GM18951 (cell line): ENCODE data around the gene ADAMTSL1.

Experiments used
- POLR2A ChIP-seq: IDR thresholded peaks from 4 replicates; pipeline ENCODE4 v1.6.1; 2011; ENCODE audit warnings: mild to moderate bottlenecking; ENCODE audit not compliant: insufficient read length, insufficient read depth; ENCODE audit errors: extremely low read depth
- in situ Hi-C: fragments of 300-500 bp; cut with MboI; formaldehyde crosslinking; loops from one replicate; pipeline ENCODE4 v1.12.0; 2022; ENCODE audit warnings: low sequenced_read_pairs, mixed read lengths, inconsistent platforms; ENCODE audit not compliant: unreplicated experiment

The ADAMTSL1 gene

DNA sequence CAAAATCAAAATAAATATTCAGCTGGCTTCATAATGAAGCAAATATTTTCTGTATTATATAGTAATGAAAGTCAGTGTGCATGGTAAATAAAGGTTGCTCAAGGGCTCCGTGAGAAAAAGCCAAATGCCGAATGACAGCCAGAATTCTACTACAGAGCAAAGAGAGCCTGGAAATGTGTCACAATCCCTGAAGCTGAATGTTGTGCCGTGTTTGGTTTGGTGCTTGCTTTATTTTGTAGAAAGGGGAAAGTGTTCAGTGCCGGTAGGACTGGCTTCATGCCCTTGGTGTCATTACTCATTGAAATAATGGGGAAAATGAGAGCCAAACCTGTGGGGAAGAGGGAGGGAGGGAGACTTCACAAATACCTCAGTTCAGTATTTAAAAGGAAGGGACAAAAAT lies 26.8 kb upstream of the ADAMTSL1 start:
- in situ Hi-C loops = no loop called here

DNA sequence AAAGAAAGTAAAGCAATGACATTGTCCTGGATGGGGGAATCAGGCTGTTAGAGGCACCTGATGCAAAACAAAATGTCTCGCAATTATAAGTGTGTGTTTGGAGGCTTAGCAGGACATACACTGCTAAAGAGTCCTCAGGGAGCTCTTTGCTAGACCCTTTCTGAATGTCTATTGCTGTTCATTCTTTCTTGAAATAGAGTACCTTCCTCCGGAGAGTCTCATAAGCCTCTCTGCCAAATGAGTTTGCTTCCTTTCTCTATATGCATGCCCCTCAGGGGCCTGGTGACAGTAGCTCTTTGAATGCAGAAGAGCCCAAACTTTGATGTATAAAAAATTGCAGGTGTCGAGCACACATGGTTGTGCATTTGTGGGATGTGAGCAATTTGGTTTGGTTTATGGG lies 26.4 kb upstream of the ADAMTSL1 start:
- in situ Hi-C loops = no loop called here
- TF ChIP-seq POLR2A = no peak

More for the DNA sequence above, 26.8 kb upstream of the ADAMTSL1 start:
- TF ChIP-seq POLR2A = no peak

DNA sequence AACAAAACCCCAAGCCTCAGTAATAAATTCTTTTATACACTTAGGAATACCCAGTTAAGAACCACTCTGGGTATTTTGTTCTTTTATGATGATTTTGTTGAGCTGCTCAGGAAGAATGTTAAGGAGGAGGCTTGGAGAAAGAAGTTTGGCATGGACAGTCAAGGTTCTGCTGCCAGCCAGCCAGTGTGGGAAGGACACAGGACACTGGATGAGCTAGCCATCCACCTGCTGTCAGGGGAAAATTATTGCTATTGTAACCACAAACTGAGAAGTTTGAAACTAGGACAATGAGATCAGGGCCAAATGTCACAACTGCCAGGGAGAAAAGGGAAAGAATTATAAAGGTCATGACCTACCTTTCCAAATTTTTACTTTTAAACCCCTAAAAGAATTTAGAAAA lies 25.9 kb upstream of the ADAMTSL1 start:
- in situ Hi-C loops = no loop called here
- no peak for TF ChIP-seq POLR2A

DNA sequence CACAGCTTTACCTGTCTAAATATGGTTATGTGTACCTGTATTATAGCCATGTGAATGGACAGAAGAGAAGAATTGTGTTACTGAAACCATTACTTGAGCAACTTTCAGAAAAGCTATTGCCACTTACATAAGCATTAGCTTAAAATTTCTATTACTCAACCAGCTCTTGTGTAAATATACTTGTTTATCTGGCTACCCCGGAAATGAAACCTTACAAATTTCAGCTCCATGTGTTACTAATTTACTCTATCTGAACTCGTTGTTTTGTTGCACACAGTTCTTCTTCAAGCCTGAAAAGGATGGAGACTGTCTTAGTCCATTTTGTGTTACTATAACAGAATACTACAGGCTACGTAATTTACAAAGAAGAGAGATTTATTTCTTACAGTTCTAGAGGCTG lies 22.5 kb upstream of the ADAMTSL1 start:
- in situ Hi-C loops = no loop called here
- TF ChIP-seq POLR2A = no peak

DNA sequence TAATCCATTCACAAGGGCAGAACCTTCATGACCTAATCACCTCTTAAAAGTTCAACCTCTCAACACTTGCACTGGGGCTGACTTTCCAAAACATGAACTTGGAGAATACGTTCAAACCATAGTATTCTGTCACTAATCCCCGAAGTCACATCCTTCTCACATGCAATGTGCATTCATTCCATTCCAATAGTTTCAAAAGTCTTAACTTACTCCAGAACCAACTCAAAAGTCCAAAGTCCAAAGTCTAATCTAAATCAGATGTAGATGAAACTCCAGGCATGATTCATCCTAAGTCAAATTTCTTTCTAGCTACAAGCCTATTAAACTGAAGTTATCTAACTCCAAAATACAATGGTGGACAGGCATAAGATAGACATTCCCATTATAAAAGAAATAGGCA lies 21.7 kb upstream of the ADAMTSL1 start:
- in situ Hi-C loops = no loop called here
- no peak for TF ChIP-seq POLR2A

DNA sequence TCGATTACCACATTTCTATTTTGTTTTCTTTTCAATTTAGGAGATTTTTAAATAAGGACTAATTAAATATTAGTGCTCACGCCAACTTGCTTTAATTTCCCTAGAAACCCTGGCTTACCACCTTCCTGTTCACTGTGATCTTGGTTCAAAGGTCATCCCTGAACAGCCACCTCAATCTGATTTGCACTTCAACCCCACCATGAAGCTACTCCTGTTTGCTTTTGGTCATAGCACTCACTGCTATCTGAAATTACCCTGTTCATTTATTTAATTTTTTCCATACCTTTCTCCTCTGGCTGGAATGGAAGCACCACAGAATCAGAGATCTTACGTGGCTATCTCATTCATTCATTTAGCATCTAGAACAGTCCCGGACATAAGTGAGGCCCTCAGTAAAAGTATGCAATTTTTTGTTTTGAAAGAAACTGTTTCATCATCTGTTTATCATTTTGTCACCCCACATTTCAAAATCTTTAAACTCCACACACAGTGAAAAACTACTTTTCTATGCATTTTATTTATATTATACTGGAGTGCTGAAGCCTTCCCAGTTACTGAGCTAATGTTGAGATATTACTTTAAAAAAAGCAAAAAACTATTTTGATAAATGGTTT lies 17.2 kb upstream of the ADAMTSL1 start:
- in situ Hi-C loops = no loop called here

DNA sequence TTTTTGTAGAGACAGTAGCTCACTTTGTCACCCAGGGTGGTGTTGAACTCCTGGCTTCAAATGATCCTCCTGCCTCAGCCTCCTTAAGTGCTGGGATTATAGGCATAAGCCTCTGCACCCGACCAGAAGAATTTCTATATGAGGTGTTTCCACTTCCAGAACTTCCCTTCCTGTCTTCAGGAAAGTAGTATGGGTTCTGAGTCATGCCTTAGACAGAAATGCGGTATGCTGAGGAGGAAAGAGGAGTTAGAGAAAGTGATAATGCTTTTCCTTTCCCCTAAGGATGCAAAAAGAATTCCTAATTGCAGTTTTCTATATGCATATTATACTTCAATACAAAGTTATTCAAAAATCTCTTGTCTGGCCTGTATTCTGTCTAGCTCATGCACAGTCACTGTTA lies 16.4 kb upstream of the ADAMTSL1 start:
- in situ Hi-C loops = no loop called here

More for the DNA sequence above, 17.2 kb upstream of the ADAMTSL1 start:
- TF ChIP-seq POLR2A = no peak

DNA sequence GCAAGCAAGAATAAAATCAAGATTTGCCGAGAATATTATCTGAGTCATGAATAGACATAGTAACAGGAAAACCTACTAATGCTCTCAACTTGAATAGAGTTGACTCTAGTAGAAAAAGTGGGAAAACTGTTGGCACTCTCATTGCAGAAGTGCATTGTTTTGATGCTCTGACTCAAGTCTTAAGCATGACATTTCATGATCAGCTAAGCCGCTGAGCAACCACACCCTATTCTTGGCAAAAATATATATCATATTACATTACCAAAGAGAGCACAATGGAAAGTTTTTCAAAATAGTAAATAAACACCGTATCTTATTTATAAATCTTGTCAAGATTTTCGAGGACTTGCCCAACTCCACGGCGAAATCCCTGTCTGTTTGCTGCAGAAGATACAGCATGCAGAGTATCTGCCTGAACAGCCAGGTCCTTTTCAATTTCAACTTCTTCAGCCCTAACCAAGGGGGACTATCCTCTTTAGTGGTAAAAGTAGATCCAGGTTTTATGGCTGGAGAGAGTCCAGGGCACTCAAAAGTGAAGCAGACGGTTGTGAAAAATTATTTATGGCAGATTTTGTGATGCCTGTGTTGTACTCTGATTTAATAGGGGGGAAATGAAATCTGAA lies 13.9 kb upstream of the ADAMTSL1 start:
- no peak for TF ChIP-seq POLR2A
- in situ Hi-C loops = no loop called here

More for the DNA sequence above, 16.4 kb upstream of the ADAMTSL1 start:
- no peak for TF ChIP-seq POLR2A

DNA sequence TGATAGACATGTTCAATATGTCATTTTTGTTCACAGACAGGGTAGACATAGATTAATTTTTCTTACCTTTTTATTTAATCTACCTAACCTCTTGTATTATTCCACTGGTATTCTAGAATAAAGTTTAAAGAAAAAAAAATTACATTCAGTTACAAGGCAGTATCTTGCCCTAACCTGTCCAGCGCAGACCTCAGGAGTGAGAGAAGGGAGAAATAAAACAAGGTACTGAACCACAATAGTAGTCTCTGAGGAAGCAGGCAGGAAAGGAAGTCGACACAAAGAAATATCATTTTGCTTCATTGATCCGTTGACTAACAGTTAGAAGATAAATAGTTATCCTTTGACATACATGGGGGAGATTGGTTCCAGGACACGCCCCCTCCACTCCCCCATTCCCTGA lies 12.5 kb upstream of the ADAMTSL1 start:
- no peak for TF ChIP-seq POLR2A
- in situ Hi-C loops = no loop called here

DNA sequence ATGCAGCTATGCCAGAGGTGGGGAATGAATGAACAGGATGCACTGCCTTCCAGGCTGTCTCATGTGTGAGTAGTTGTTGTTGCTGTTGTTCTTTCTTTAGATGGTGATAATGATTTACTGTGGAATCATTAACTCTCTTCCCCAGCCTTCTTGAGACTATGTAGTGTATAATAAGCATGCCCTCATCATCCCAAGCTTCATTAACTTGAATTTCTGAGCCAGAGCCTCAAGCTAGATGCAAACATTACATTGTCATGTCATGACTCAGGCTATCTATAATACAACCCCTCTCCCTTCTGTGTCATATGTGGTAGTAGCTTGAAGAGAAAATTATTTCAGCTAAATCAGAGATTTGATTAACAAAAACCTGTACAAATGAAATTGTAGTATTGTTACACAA lies 10.0 kb upstream of the ADAMTSL1 start:
- no peak for TF ChIP-seq POLR2A

DNA sequence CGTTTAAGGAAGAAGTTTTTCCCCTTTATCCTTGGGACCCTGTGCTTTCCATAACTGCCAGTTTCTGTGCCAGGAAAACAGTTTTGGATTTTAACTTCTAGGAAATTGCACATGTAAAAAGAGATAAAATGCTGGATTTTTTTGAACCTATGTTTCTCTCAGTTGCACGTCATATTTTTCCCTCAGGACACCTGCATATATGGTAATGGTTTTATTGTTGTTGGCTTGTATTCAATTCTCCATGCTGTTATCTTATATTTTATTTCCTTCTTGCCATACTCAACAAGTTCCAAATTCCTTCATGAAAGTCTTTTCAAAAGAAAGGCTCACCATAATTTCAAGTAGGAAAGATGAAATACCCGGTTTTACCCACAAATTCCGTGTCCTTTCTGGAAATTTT lies 7.9 kb upstream of the ADAMTSL1 start:
- in situ Hi-C loops = no loop called here
- TF ChIP-seq POLR2A = no peak

More for the DNA sequence above, 10.0 kb upstream of the ADAMTSL1 start:
- in situ Hi-C loops = no loop called here

DNA sequence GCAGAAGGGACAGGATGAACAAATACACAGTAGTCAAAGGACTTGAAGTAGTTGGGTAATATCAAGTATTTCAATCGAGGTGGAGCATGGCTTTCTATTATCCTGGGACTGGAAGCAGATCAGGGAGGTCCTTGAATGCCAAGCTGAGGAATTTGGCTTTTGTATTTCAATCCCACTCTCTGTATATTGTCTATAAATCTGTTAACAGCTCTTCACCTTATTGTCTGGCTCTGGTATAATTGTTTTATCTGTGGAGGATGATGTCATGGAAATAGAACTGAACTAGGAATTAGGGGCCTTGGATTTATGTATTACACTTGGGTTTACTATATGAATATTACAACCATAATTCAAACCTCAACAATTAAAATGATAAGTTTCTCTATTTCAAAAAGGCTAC lies 6.3 kb upstream of the ADAMTSL1 start:
- TF ChIP-seq POLR2A = no peak
- in situ Hi-C loops = no loop called here

DNA sequence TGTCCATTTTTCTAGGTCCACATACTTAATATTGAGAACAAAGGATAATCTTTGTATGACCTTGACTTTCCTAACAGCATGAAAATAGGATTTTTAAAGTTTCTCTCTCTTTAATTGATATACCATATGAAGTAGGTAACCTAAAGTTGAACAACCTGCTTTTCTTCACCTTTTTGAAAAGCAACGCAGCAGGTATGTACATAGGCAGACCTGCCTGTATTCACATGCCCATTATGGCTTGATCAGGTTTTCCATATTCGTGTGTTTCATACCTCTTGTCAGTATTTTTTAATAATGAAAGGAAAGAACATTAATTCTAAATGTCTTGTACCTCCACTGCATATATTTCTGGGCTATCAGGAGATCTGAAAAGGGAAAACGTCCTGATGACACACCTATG lies 1.5 kb upstream of the ADAMTSL1 start:
- in situ Hi-C loops = no loop called here
- TF ChIP-seq POLR2A = no peak

DNA sequence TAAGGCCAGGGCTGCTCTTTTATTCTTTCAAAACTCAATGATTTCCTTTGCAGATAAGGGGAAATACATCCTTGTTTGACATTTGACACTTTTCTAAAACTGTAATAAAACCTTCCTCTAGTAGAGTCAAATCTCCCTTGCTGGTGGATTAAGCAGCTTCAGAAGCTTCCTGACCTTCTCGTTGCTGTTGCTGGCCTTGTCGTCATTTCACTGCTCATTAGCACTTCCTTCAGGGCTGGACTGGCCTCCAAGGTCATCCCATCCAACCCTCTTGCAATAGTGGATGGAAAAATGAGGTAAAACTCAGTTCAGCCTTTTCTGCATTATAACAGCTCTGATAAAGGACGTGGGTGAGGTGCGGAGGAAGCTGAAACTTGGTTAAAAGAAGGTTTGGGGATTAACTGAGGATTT lies 1.1 kb upstream of the ADAMTSL1 start:
- in situ Hi-C loops = no loop called here
- no peak for TF ChIP-seq POLR2A
